Esophagus mucosa (tissue), 1 donor: ENCODE results near the gene PBOV1. TPM values are rescaled to one million over a fixed set of nuclear protein-coding genes. Genes with fewer than 3 reads are reported as not detected.
A peak's percentile ranks its signal among the peaks of the same experiment; 100 is the strongest.
"Not testable (repeated sequence)": the region's sequence is repeated elsewhere in the genome, so short reads cannot be mapped to it uniquely, and the experiment has no call there.

Source experiments
- ATAC-seq: fragments of 200-7000 bp; cut with Tn5 transposase; one replicate; pipeline ENCODE4 v1.9.1; 2020
- total RNA-seq: library from RNA; stranded (reverse); gene quantifications from one replicate; pipeline ENCODE4 v1.2.4, GENCODE V29; 2023
- donor health status: DM: yes; HTN: yes; CAD: no.

Gene PBOV1
- total RNA-seq, 1 donor from 2014 or later = not detected

GRCh38 chr6:138237463-138237862, 19.2 kb upstream of the PBOV1 start:
- ATAC-seq = no peak

- ATAC-seq = no peak
Observed at GRCh38 chr6:138235693-138236092, 17.4 kb upstream of the PBOV1 start.

GRCh38 chr6:138235205-138235604, 16.9 kb upstream of the PBOV1 start:
- no peak for ATAC-seq

GRCh38 chr6:138234363-138234762, 16.1 kb upstream of the PBOV1 start:
- peak; percentile 81 for ATAC-seq

GRCh38 chr6:138231381-138231886, 13.1 kb upstream of the PBOV1 start:
- ATAC-seq = peak; percentile 84

DNA sequence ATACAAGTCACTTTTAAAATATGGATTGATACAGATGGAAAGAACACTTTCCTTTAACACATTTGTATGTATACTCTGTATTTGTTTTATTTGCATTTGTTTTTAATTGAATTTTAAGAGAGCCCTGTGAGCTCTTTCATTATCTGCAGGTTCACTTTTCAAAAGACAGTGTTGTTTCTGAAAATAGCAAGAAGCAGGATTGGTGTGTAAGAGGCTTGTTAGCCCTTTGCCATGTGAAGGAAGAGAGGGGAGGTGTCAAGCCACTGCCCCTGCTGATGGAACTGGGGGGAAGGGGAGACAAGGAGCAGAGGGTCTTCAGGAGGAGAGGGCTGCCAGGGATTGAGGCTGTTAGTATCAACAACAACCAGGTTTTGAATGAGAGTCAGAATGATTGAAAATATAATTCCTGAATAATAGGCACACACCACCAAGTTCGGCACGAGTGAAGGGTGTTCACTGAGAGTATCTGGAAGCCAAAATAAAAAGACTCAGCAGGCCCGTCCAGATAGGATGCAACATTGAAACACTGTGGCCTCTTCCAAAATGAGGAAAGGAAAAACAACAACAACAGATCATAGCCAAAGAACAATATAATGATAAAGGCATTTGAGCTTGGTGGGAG, 12.6 kb upstream of the PBOV1 start:
- ATAC-seq = no peak

- ATAC-seq = no peak
Observed at GRCh38 chr6:138230221-138230620, 11.9 kb upstream of the PBOV1 start.

GRCh38 chr6:138229663-138230179, 11.4 kb upstream of the PBOV1 start:
- no peak for ATAC-seq

GRCh38 chr6:138229072-138229471, 10.8 kb upstream of the PBOV1 start:
- ATAC-seq = no peak

GRCh38 chr6:138227316-138227781, 9.1 kb upstream of the PBOV1 start:
- no peak for ATAC-seq

- ATAC-seq = no peak
Observed at GRCh38 chr6:138226700-138227315, 8.5 kb upstream of the PBOV1 start.

DNA sequence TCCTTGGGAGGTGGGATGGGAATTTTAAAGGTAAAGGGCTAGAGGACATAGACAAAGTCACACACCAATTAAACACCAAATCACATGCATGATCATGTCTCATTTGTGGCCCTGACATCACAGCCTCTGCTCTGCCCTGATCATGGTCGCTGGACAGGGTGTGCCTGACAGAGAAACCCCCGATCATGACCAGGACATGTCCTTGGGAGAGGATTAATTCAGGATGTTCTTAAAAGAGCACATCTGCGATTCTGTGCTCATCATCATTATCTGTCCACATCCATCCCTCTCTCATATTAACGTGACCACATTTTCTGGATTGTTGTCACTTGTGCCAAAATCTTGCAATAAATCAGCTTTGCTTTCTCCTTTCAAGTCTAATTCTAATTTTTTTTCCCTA, 7.7 kb upstream of the PBOV1 start:
- ATAC-seq = no peak

GRCh38 chr6:138222901-138223546, 4.7 kb upstream of the PBOV1 start:
- ATAC-seq = no peak

DNA sequence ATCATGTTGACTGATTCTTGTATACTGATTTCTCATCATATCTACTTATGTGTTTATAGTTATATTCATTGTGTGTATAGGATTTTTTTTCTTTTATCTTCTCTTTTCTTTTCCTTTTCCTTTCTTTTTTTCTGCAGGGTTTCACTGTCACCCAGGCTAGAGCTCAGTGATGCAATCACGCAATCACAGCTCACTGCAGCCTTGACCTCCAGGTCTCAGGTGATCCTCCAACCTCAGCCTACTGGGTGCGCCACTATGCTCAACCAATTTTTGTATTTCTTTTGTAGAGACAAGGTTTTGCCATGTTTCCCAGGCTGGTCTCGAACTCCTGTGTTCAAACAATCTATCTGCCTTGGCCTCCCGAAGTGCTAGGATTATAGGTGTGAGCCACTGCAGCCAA, 1.6 kb upstream of the PBOV1 start:
- ATAC-seq = no peak

GRCh38 chr6:138219398-138219797, 1.1 kb upstream of the PBOV1 start:
- no peak for ATAC-seq

DNA sequence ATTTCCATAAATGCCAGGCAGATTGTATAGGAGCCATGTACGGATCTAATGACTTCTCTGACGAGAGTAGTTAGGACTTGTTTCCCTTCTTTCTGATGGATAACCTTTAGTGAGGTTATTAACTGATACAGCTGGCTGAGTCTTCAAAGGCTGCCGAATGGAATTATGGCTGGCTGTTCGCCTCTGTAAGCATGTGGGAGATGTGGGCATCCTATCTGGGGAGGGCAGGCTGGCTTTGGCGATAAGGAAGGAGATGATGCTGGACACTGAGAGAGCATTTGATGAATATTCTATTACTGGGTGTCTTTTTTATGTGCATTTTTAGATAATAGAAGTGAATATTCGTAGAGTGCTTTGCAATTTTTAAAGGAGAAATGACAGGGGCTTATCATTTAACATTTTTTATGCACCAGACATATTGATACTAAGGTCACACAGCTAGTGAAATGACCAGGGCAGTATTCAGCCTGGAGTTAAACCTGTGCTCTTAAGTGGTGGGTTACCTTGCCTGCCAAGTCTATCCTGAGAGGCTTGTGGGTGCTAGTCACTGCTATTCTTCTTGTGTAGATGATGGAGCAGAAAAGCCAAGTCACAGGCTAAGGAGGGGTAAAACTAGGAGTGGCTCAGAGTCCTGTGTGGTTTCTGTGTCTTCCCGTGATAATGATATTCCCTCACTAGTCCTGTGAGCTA, 3.1 kb downstream of the PBOV1 start:
- no peak for ATAC-seq

- not testable (repeated sequence) for ATAC-seq
Observed at GRCh38 chr6:138212530-138212929, 5.8 kb downstream of the PBOV1 start.

DNA sequence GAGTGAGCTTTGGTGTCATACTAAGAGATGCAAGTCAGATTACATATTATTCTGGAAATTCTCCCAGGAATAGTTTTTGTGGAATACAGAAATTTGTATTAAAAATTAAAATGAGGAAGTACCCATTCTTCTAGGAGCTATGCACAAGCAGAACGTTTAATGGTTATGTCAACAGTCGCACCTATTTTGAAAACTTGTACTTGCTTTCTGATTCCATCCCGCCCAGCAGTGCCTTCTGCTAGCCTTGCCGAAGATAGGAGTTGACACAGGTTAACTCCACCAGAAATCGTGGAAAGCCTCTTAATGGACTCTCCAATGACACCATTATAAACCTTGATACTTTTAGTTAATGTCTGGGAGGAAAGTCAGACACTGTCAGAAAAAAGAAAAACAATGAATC, 6.7 kb downstream of the PBOV1 start:
- ATAC-seq = no peak

DNA sequence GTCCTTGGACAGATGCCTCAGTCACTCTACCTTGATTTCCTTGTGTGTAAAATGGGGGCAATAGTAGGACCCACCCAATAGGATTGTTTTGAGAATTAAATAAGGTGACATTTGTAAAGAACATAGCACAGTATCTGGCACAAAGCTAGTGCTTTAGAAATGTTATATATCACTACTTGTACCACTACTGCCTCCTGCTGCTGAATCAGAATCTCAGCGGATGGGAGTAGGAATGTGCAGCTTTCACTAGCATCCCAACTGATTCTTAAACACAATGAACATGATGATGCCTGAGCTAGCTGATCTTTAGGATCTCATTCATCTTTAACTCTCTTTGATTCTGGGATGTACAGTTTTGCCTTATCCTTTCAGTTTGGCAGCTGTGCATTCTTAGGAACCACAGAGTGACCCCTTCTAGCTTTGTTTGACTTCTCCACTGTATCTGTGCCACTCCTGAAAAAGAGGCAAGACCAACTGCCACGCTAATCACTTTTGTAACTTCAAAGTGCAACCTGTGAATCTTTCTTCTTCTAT, 7.2 kb downstream of the PBOV1 start:
- no peak for ATAC-seq

GRCh38 chr6:138206862-138207261, 11.4 kb downstream of the PBOV1 start:
- ATAC-seq = no peak

GRCh38 chr6:138205437-138206094, 12.7 kb downstream of the PBOV1 start:
- ATAC-seq = no peak

GRCh38 chr6:138204792-138205384, 13.4 kb downstream of the PBOV1 start:
- ATAC-seq = no peak
